Measurements from ENCODE around the gene TELO2. TPM values are rescaled to one million over a fixed set of nuclear protein-coding genes. Genes with fewer than 3 reads are reported as not detected.

The TELO2 gene
- polyA plus RNA-seq, 2 of the 4 experiments (the other 2 are of a cell fraction) = 10.6 to 34.8 TPM

DNA sequence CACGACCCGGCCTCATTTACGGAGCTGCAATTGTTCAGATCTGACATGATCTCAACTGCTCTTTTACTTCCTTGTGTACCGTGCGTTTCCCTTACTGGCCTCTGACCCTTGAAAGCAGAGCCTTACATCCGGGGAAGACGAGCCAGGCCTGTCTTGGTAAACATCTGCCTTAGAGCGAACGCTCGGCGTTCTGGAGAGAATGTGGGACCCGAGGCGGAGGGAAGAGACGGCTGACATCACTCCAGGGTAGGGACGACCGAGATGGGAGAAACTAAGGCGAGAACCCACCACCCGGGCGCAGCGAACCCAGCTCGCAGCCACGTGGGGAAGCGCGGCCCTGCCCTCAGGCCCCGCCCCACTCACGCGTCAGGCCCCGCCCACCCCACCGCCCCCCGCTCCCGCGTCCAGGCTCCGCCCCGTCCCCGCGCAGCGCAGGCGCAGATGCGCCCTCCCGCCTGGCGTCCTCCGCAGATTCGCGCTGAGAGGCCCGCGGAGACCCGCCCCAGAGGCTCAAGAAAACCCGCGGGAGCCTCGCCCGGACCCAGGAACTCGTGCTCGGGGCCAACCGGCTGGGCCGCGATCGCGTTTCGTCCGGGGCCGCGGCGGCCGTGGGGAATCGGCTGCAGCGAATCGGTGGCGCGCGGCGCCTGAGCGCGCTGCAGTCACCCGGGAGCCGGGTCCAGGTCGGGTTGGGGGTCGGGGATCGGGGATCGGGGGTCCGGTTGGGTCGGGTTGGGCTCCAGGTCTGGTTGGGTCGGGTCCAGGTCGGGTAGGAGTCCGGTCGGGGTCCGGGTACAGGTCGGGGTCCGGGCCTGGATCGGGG, at the start of gene TELO2 (continued):
- TF ChIP-seq, protein P1, sequence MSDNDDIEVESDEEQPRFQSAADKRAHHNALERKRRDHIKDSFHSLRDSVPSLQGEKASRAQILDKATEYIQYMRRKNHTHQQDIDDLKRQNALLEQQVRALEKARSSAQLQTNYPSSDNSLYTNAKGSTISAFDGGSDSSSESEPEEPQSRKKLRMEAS (IDR thresholded peaks at IDR 0.05) = peak; percentile 99
- no peak for TF ChIP-seq CBX8 (IDR thresholded peaks at IDR 0.05)
- peak; percentile 58; the same call in 2 of the 3 replicates for TF ChIP-seq BCL3 (IDR thresholded peaks at IDR 0.05)
- no peak for TF ChIP-seq HEYL (CRISPR knock-in tag; IDR thresholded peaks at IDR 0.05)
- TF ChIP-seq JUNB (IDR thresholded peaks at IDR 0.05) = no peak
- TF ChIP-seq ESRRA (IDR thresholded peaks at IDR 0.05; ENCODE audit: borderline replicate concordance, low read length) = no peak
- TF ChIP-seq EP300 (IDR thresholded peaks at IDR 0.05) = no peak
- TF ChIP-seq TFCP2L1 (CRISPR knock-in tag; IDR thresholded peaks at IDR 0.05) = no peak
- no peak for TF ChIP-seq HES2 (IDR thresholded peaks at IDR 0.05)
- TF ChIP-seq RCOR1 (IDR thresholded peaks at IDR 0.05; ENCODE audit: low read depth, low read length) = no peak
- TF ChIP-seq ZC3H11A (IDR thresholded peaks at IDR 0.05) = no peak
- no peak for TF ChIP-seq RFX5 (IDR thresholded peaks at IDR 0.05)
- no peak for TF ChIP-seq FOSL2 (IDR thresholded peaks at IDR 0.05)
- no peak for TF ChIP-seq FOSL2 (CRISPR knock-in tag; IDR thresholded peaks at IDR 0.05)
- TF ChIP-seq MYC (IDR thresholded peaks at IDR 0.05; ENCODE audit: borderline replicate concordance, low read length) = peak; percentile 95
- TF ChIP-seq, protein P2, sequence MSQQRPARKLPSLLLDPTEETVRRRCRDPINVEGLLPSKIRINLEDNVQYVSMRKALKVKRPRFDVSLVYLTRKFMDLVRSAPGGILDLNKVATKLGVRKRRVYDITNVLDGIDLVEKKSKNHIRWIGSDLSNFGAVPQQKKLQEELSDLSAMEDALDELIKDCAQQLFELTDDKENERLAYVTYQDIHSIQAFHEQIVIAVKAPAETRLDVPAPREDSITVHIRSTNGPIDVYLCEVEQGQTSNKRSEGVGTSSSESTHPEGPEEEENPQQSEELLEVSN (IDR thresholded peaks at IDR 0.05; ENCODE audit: borderline replicate concordance, low read depth) = peak; percentile 89
- TF ChIP-seq JUN (IDR thresholded peaks at IDR 0.05) = peak; percentile 16 to 74; a peak in 2 of 5 replicates
- no peak for TF ChIP-seq ZNF302 (CRISPR knock-in tag; IDR thresholded peaks at IDR 0.05)

GRCh38 chr16:1443403-1443973, 49.7 kb upstream of the TELO2 start:
- ChIA-PET POLR2A (no interaction called here), CTCF (interaction anchor here (0.5 to 9.2 kb wide), 4 partner anchors 11 to 141 kb away, joined by 3 to 57 read pairs (median 4); no protein-coding TSS in a partner anchor)
- TF ChIP-seq RNF2 (IDR thresholded peaks at IDR 0.05; ENCODE audit: borderline replicate concordance, low read depth) (no peak), FOXS1 (CRISPR knock-in tag; IDR thresholded peaks at IDR 0.05) (no peak), EHMT2 (IDR thresholded peaks at IDR 0.05; ENCODE audit: low read depth) (no peak), HOXB13 (CRISPR knock-in tag; IDR thresholded peaks at IDR 0.05; ENCODE audit: low read depth) (no peak), ESRRA (IDR thresholded peaks at IDR 0.05; ENCODE audit: borderline replicate concordance, low read length) (no peak), NPAS2 (CRISPR knock-in tag; IDR thresholded peaks at IDR 0.05; ENCODE audit: borderline replicate concordance) (no peak), USF2 (IDR thresholded peaks at IDR 0.05) (no peak), HOXB5 (CRISPR knock-in tag; IDR thresholded peaks at IDR 0.05) (no peak), ELK1 (IDR thresholded peaks at IDR 0.05; ENCODE audit: low read depth, low read length) (no peak), HEYL (CRISPR knock-in tag; IDR thresholded peaks at IDR 0.05) (no peak), ZSCAN20 (CRISPR knock-in tag; IDR thresholded peaks at IDR 0.05) (no peak), BCL3 (IDR thresholded peaks at IDR 0.05) (no peak), KDM1A (IDR thresholded peaks at IDR 0.05; ENCODE audit: low read depth) (no peak), FOSL2 (IDR thresholded peaks at IDR 0.05) (no peak), FOSL2 (CRISPR knock-in tag; IDR thresholded peaks at IDR 0.05) (no peak), ZNF302 (CRISPR knock-in tag; IDR thresholded peaks at IDR 0.05) (no peak), TFCP2L1 (CRISPR knock-in tag; IDR thresholded peaks at IDR 0.05) (no peak), MAZ (IDR thresholded peaks at IDR 0.05; ENCODE audit: borderline replicate concordance, low read depth, low read length) (no peak)
- TF ChIP-seq, protein P1 (IDR thresholded peaks at IDR 0.05) = no peak
- FAIRE-seq (no peak), ATAC-seq (peak; percentile 3 to 11; a peak in 3 of 6 replicates), DNase-seq (ENCODE audit: low read depth in 1 of 2, low spot score in 1 of 2) (no peak)
- WGBS (ENCODE audit: missing lambda C conversion rate) = 89% methylated on average over 13 of the region's 38 CpGs
- H3K4me2 ChIP-seq = no peak overlapping the region
- no peaks in the 10 kb centered on the region for H3K4me1 ChIP-seq
- H3K27ac ChIP-seq = no peak overlapping the region
- H3K9me3 ChIP-seq = no peaks in the 10 kb centered on the region
- H3K4me3 ChIP-seq = no peak overlapping the region

All from A549 (cell line).